Measurements from ENCODE around the gene NCKAP1.
"Not testable (repeated sequence)": the region's sequence is repeated elsewhere in the genome, so short reads cannot be mapped to it uniquely, and the experiment has no call there.

The NCKAP1 gene

GRCh38 chr2:183017845-183018244 lies 20.4 kb downstream of the NCKAP1 start:
- not testable (repeated sequence) for H3K4me3 ChIP-seq (ENCODE audit: low read length); H3K36me3 ChIP-seq (ENCODE audit: control insufficient read depth, insufficient read depth, low read length); H3K27me3 ChIP-seq (ENCODE audit: control insufficient read depth, insufficient read depth, low read length); H3K9ac ChIP-seq (ENCODE audit: low read length); H3K9me3 ChIP-seq (ENCODE audit: control insufficient read depth, low read length)
- peaks cover 13% of the 10 kb centered on the region for H3K4me1 ChIP-seq (ENCODE audit: control insufficient read depth, insufficient read depth, low read length)

- Histone ChIP-seq H3K36me3 (ENCODE audit: control insufficient read depth, insufficient read depth, low read length) (peaks cover 5% of the 10 kb centered on the region), H3K4me3 (ENCODE audit: low read length) (no peak overlapping the region), H3K27me3 (ENCODE audit: control insufficient read depth, insufficient read depth, low read length) (no peaks in the 10 kb centered on the region), H3K9me3 (ENCODE audit: control insufficient read depth, low read length) (no peaks in the 10 kb centered on the region), H3K4me1 (ENCODE audit: control insufficient read depth, insufficient read depth, low read length) (peaks cover 13% of the 10 kb centered on the region), H3K9ac (ENCODE audit: low read length) (no peak overlapping the region)
These were observed 24.3 kb downstream of the NCKAP1 start for GRCh38 chr2:183014005-183014404.

DNA sequence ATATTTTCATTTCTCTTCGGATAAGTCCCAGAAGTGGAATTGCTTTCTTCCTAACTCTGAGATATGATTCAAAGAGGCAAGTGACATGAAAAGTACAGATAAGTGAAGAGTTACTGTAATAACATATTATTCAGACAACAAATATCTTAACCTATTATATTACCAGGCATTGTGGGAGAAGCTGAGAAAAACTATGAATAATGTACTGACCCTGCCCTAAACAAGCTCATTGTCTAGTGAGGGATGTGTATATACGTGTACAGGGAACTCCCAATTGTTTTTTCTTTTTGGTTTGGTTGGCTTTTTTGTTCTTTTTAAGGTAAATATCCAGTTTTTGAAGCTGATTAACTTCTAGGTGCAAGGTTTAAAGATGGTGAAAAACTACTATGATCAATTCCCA lies 26.5 kb downstream of the NCKAP1 start:
- H3K4me1 ChIP-seq (ENCODE audit: control insufficient read depth, insufficient read depth, low read length): peaks cover 13% of the 10 kb centered on the region
- H3K4me3 ChIP-seq (ENCODE audit: low read length): no peak overlapping the region
- no peaks in the 10 kb centered on the region for H3K9me3 ChIP-seq (ENCODE audit: control insufficient read depth, low read length)
- H3K27me3 ChIP-seq (ENCODE audit: control insufficient read depth, insufficient read depth, low read length): no peaks in the 10 kb centered on the region
- peaks cover 5% of the 10 kb centered on the region for H3K36me3 ChIP-seq (ENCODE audit: control insufficient read depth, insufficient read depth, low read length)
- H3K9ac ChIP-seq (ENCODE audit: low read length): no peak overlapping the region

- Histone ChIP-seq H3K4me3 (ENCODE audit: low read length) (no peak overlapping the region), H3K4me1 (ENCODE audit: control insufficient read depth, insufficient read depth, low read length) (peaks cover 13% of the 10 kb centered on the region), H3K27me3 (ENCODE audit: control insufficient read depth, insufficient read depth, low read length) (no peaks in the 10 kb centered on the region), H3K36me3 (ENCODE audit: control insufficient read depth, insufficient read depth, low read length) (peaks cover 5% of the 10 kb centered on the region), H3K9ac (ENCODE audit: low read length) (no peak overlapping the region), H3K9me3 (ENCODE audit: control insufficient read depth, low read length) (no peaks in the 10 kb centered on the region)
These were observed 28.1 kb downstream of the NCKAP1 start for GRCh38 chr2:183010112-183010511.

GRCh38 chr2:183009249-183009899 lies 28.9 kb downstream of the NCKAP1 start:
- no peak overlapping the region for H3K9ac ChIP-seq (ENCODE audit: low read length)
- no peaks in the 10 kb centered on the region for H3K9me3 ChIP-seq (ENCODE audit: control insufficient read depth, low read length)
- H3K36me3 ChIP-seq (ENCODE audit: control insufficient read depth, insufficient read depth, low read length): peaks cover 5% of the 10 kb centered on the region
- no peak overlapping the region for H3K4me3 ChIP-seq (ENCODE audit: low read length)
- H3K27me3 ChIP-seq (ENCODE audit: control insufficient read depth, insufficient read depth, low read length): no peaks in the 10 kb centered on the region
- H3K4me1 ChIP-seq (ENCODE audit: control insufficient read depth, insufficient read depth, low read length): peaks cover 13% of the 10 kb centered on the region

DNA sequence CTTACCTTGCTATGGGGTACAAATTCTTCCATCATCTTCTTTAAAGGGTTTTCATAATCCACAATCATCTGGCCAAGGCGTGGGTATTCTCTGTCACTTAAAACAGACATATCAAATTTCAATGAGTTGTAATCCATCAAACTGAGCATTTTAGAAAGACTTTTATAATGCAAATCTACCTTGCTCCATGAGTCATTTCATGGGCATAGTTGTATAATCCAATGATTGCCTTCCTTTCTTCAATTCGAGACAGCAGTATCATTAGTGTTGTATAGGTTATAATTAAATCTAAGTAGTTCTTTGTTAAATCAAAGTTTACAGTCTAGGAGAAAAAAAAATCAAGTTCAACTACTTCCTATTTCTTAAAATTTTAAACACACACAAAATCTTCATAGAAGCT lies 36.3 kb downstream of the NCKAP1 start:
- Histone ChIP-seq H3K4me1 (ENCODE audit: control insufficient read depth, insufficient read depth, low read length) (no peaks in the 10 kb centered on the region), H3K36me3 (ENCODE audit: control insufficient read depth, insufficient read depth, low read length) (no peaks in the 10 kb centered on the region), H3K9ac (ENCODE audit: low read length) (no peak overlapping the region), H3K4me3 (ENCODE audit: low read length) (no peak overlapping the region), H3K9me3 (ENCODE audit: control insufficient read depth, low read length) (no peaks in the 10 kb centered on the region), H3K27me3 (ENCODE audit: control insufficient read depth, insufficient read depth, low read length) (no peaks in the 10 kb centered on the region)

GRCh38 chr2:183000846-183001245 lies 37.4 kb downstream of the NCKAP1 start:
- H3K9me3 ChIP-seq (ENCODE audit: control insufficient read depth, low read length): no peaks in the 10 kb centered on the region
- H3K36me3 ChIP-seq (ENCODE audit: control insufficient read depth, insufficient read depth, low read length): no peaks in the 10 kb centered on the region
- H3K9ac ChIP-seq (ENCODE audit: low read length): no peak overlapping the region
- no peaks in the 10 kb centered on the region for H3K27me3 ChIP-seq (ENCODE audit: control insufficient read depth, insufficient read depth, low read length)
- H3K4me3 ChIP-seq (ENCODE audit: low read length): no peak overlapping the region
- H3K4me1 ChIP-seq (ENCODE audit: control insufficient read depth, insufficient read depth, low read length): no peaks in the 10 kb centered on the region

DNA sequence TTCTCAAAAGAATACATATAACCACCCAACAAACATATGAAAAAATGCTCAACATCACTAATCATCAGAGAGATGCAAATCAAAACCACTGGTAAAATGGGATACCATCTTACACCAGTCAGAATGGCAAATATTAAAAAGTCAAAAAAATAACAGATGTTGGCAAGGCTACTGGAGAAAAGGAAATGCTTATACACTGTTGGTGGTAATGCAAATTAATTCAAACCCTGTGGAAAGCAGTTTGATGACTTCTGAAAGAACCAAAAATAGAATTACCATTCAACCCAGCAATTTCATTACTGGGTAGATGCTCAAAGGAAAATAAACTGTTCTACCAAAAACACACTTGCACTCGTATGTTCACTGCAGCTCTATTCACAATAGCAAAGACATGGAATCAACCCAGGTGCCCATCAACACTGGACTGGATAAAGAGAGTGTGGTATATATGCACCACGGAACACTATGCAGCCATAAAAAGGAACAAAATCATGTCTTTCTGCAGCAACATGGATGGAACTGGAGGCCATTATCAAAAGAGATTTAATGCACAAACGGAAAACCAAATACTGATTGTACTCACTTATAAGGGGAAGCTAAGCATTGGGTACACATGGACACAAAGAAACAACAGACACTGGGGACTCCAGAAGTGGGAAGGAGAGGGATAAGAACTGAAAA lies 38.8 kb downstream of the NCKAP1 start:
- Histone ChIP-seq H3K9me3 (ENCODE audit: control insufficient read depth, low read length) (no peaks in the 10 kb centered on the region), H3K9ac (ENCODE audit: low read length) (no peak overlapping the region), H3K4me3 (ENCODE audit: low read length) (no peak overlapping the region), H3K4me1 (ENCODE audit: control insufficient read depth, insufficient read depth, low read length) (no peaks in the 10 kb centered on the region), H3K36me3 (ENCODE audit: control insufficient read depth, insufficient read depth, low read length) (no peaks in the 10 kb centered on the region), H3K27me3 (ENCODE audit: control insufficient read depth, insufficient read depth, low read length) (no peaks in the 10 kb centered on the region)

DNA sequence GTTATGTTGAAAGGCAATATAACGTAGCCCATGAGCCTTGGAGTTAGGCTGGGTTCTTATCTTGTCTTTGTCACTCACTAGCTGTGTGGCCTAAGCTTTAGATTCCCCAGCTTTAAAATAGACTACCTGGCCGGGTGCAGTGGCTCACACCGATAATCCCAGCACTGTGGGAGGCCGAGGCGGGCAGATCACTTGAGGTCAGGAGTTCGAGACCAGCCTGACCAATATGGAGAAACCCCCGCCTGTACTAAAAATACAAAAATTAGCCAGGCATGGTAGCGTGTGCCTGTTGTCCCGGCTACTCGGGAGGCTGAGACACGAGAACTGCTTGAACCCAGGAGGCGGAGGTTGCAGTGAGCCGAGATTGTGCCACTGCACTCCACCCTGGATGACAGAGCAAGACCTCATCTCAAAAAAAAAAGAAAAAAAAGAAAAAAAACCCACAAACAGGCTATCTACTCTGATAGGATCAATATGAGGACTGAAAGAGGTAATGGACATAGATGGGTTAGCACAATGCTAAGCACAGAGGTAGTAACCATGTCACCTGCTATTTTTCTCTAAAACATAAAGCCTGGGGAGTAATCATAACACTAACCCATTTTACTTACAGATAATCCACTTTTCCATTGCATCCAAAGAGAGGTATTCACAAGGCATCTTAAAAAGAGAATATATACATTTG lies 43.9 kb downstream of the NCKAP1 start:
- Histone ChIP-seq H3K9me3 (ENCODE audit: control insufficient read depth, low read length) (no peaks in the 10 kb centered on the region), H3K4me3 (ENCODE audit: low read length) (no peak overlapping the region), H3K27me3 (ENCODE audit: control insufficient read depth, insufficient read depth, low read length) (no peaks in the 10 kb centered on the region), H3K4me1 (ENCODE audit: control insufficient read depth, insufficient read depth, low read length) (no peaks in the 10 kb centered on the region), H3K9ac (ENCODE audit: low read length) (no peak overlapping the region), H3K36me3 (ENCODE audit: control insufficient read depth, insufficient read depth, low read length) (no peaks in the 10 kb centered on the region)

GRCh38 chr2:182982941-182983340 lies 55.3 kb downstream of the NCKAP1 start:
- H3K36me3 ChIP-seq (ENCODE audit: control insufficient read depth, insufficient read depth, low read length): peaks cover 4% of the 10 kb centered on the region
- H3K9me3 ChIP-seq (ENCODE audit: control insufficient read depth, low read length): no peaks in the 10 kb centered on the region
- H3K4me1 ChIP-seq (ENCODE audit: control insufficient read depth, insufficient read depth, low read length): no peaks in the 10 kb centered on the region
- H3K4me3 ChIP-seq (ENCODE audit: low read length): no peak overlapping the region
- no peaks in the 10 kb centered on the region for H3K27me3 ChIP-seq (ENCODE audit: control insufficient read depth, insufficient read depth, low read length)
- no peak overlapping the region for H3K9ac ChIP-seq (ENCODE audit: low read length)

- H3K27me3 ChIP-seq (ENCODE audit: control insufficient read depth, insufficient read depth, low read length); H3K9ac ChIP-seq (ENCODE audit: low read length); H3K4me1 ChIP-seq (ENCODE audit: control insufficient read depth, insufficient read depth, low read length); H3K9me3 ChIP-seq (ENCODE audit: control insufficient read depth, low read length); H3K4me3 ChIP-seq (ENCODE audit: low read length); H3K36me3 ChIP-seq (ENCODE audit: control insufficient read depth, insufficient read depth, low read length): not testable (repeated sequence)
These were observed 56.8 kb downstream of the NCKAP1 start for GRCh38 chr2:182981475-182981874.

DNA sequence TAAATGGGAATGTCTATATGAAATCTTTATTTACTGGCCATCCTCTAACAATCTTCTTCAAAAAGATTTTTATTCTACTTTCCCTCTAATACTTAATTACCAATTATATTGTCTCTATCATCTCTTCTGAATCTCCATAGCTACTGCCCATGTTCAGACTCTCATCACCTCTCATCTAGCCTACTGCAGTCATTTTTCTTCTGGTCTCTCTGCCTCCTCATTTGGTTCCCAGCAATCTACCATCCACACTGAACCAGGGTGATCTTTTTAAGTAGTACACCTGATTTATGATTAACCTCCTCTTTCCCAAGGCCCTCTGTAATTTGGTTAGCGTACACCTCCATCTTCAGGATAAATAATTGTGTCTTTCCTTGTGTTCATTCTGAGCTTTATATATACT lies 57.6 kb downstream of the NCKAP1 start:
- H3K4me1 ChIP-seq (ENCODE audit: control insufficient read depth, insufficient read depth, low read length): no peaks in the 10 kb centered on the region
- peaks cover 4% of the 10 kb centered on the region for H3K36me3 ChIP-seq (ENCODE audit: control insufficient read depth, insufficient read depth, low read length)
- no peaks in the 10 kb centered on the region for H3K27me3 ChIP-seq (ENCODE audit: control insufficient read depth, insufficient read depth, low read length)
- no peak overlapping the region for H3K4me3 ChIP-seq (ENCODE audit: low read length)
- no peak overlapping the region for H3K9ac ChIP-seq (ENCODE audit: low read length)
- no peaks in the 10 kb centered on the region for H3K9me3 ChIP-seq (ENCODE audit: control insufficient read depth, low read length)

All from mucosa of stomach (tissue), 1 donor.